ENCODE measurements around the gene FRMPD2.

DNA sequence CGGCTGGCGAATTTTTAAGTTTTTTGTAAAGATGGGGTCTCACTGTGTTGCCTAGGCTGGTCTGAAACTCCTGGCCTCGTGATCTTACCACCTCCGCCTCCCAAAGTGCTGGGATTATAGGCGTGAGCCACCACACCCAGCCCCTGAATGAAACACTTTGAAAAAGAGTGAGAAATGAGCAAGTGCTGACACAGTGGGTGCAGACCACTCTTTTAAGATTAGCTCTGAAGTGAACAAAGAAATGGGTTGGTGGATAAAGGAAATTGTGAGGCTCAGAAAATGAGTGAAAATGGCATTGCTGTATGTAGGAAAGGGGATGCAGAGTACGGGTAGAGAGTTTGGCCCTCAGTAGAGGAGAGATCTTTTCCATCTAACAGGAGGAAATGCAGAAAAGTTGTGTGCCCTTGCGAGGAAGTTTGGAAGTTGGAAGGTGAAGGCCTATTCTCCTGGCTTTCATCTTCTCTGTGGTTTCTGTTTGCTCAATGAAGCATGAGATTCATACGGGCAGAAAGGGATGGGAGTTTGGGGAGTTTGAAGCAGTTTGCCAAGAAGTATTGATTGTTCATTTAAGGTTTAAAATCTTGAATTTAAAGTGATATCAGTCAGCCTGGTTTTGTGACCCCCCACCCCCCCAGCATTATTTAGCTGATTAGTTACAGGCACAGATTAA lies 43.0 kb upstream of the FRMPD2 start:
- TF ChIP-seq, protein P1, sequence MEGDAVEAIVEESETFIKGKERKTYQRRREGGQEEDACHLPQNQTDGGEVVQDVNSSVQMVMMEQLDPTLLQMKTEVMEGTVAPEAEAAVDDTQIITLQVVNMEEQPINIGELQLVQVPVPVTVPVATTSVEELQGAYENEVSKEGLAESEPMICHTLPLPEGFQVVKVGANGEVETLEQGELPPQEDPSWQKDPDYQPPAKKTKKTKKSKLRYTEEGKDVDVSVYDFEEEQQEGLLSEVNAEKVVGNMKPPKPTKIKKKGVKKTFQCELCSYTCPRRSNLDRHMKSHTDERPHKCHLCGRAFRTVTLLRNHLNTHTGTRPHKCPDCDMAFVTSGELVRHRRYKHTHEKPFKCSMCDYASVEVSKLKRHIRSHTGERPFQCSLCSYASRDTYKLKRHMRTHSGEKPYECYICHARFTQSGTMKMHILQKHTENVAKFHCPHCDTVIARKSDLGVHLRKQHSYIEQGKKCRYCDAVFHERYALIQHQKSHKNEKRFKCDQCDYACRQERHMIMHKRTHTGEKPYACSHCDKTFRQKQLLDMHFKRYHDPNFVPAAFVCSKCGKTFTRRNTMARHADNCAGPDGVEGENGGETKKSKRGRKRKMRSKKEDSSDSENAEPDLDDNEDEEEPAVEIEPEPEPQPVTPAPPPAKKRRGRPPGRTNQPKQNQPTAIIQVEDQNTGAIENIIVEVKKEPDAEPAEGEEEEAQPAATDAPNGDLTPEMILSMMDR (IDR thresholded peaks at IDR 0.05) = no peak
- TF ChIP-seq KDM1A (IDR thresholded peaks at IDR 0.05; ENCODE audit: low read depth) (no peak), BHLHE40 (IDR thresholded peaks at IDR 0.05; ENCODE audit: low read depth, low read length) (no peak), RFX5 (IDR thresholded peaks at IDR 0.05) (no peak), KDM5A (IDR thresholded peaks at IDR 0.05) (no peak), FOSL2 (IDR thresholded peaks at IDR 0.05) (no peak), FOSL2 (CRISPR knock-in tag; IDR thresholded peaks at IDR 0.05) (no peak), MAZ (IDR thresholded peaks at IDR 0.05; ENCODE audit: borderline replicate concordance, low read depth, low read length) (no peak), HDAC2 (IDR thresholded peaks at IDR 0.05) (no peak), TP53 (CRISPR knock-in tag; IDR thresholded peaks at IDR 0.05) (no peak), NR3C1 (IDR thresholded peaks at IDR 0.05) (no peak), SMC3 (IDR thresholded peaks at IDR 0.05) (no peak), POLR2A (IDR thresholded peaks at IDR 0.05; ENCODE audit: low read length) (no peak)
- TF ChIP-seq, protein P2, sequence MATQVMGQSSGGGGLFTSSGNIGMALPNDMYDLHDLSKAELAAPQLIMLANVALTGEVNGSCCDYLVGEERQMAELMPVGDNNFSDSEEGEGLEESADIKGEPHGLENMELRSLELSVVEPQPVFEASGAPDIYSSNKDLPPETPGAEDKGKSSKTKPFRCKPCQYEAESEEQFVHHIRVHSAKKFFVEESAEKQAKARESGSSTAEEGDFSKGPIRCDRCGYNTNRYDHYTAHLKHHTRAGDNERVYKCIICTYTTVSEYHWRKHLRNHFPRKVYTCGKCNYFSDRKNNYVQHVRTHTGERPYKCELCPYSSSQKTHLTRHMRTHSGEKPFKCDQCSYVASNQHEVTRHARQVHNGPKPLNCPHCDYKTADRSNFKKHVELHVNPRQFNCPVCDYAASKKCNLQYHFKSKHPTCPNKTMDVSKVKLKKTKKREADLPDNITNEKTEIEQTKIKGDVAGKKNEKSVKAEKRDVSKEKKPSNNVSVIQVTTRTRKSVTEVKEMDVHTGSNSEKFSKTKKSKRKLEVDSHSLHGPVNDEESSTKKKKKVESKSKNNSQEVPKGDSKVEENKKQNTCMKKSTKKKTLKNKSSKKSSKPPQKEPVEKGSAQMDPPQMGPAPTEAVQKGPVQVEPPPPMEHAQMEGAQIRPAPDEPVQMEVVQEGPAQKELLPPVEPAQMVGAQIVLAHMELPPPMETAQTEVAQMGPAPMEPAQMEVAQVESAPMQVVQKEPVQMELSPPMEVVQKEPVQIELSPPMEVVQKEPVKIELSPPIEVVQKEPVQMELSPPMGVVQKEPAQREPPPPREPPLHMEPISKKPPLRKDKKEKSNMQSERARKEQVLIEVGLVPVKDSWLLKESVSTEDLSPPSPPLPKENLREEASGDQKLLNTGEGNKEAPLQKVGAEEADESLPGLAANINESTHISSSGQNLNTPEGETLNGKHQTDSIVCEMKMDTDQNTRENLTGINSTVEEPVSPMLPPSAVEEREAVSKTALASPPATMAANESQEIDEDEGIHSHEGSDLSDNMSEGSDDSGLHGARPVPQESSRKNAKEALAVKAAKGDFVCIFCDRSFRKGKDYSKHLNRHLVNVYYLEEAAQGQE (IDR thresholded peaks at IDR 0.05) = no peak
- TF ChIP-seq, protein P3, sequence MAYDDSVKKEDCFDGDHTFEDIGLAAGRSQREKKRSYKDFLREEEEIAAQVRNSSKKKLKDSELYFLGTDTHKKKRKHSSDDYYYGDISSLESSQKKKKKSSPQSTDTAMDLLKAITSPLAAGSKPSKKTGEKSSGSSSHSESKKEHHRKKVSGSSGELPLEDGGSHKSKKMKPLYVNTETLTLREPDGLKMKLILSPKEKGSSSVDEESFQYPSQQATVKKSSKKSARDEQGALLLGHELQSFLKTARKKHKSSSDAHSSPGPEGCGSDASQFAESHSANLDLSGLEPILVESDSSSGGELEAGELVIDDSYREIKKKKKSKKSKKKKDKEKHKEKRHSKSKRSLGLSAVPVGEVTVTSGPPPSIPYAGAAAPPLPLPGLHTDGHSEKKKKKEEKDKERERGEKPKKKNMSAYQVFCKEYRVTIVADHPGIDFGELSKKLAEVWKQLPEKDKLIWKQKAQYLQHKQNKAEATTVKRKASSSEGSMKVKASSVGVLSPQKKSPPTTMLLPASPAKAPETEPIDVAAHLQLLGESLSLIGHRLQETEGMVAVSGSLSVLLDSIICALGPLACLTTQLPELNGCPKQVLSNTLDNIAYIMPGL (CRISPR knock-in tag; IDR thresholded peaks at IDR 0.05; ENCODE audit: borderline replicate concordance) = no peak

All from A549 (cell line).